NCI-H1694 (cell line): ENCODE data around the gene COPA.
A peak's percentile ranks its signal among the peaks of the same experiment; 100 is the strongest.
"Not testable (repeated sequence)": the region's sequence is repeated elsewhere in the genome, so short reads cannot be mapped to it uniquely, and the experiment has no call there.

ENCODE experiments used
- DNase-seq: peaks from one replicate; lab custom pipeline; 2025; lab: John Stamatoyannopoulos, UW

The COPA gene

DNA sequence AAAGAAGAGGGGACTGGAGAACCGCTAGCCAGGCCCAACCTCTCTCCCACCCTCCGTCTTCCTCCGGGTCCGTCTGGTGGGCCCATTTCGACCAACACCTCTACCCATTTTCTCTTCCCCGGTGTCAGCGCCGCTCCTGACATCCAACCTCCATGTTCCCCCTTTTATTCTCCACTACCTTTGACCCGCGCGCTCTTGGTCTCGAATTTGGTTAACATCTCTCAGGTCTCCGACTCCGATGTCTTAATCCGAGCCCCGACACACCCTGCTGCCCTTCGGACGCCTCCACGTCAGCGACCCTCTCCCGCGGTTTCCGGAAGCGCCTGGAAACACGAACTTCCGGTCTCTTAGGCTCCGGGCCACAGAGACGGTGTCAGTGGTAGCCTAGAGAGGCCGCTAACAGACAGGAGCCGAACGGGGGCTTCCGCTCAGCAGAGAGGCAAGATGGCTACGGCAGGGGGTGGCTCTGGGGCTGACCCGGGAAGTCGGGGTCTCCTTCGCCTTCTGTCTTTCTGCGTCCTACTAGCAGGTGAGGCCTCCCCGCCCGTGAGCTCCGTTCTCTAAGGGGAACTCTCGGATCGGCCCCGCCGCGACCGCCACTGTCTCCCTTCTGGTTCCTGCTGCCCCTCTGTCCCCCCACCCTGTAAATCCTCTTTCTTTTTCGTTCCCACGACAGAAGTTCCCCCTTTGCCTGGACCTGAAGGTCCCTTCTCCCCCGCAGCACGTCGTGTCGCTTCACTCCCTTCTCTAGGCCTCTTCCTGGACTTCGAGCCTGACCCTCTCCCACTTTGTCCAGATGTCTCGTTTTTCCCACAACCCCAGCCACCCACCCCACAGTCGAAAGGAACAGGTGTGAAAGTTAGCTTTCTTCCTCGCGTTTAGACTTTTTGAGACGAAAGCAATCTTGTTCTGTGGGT, at the start of gene COPA, which contains the start of gene NCSTN:
TSS of gene COPA (minus strand) at position 298 of the 917 bp plus-strand sequence. CDS start at position 218, 80 bp downstream.
TSS of gene NCSTN (plus strand) at position 431 of the 917 bp plus-strand sequence. CDS start at position 445, 14 bp downstream.
- peak; percentile 100 for DNase-seq

DNA sequence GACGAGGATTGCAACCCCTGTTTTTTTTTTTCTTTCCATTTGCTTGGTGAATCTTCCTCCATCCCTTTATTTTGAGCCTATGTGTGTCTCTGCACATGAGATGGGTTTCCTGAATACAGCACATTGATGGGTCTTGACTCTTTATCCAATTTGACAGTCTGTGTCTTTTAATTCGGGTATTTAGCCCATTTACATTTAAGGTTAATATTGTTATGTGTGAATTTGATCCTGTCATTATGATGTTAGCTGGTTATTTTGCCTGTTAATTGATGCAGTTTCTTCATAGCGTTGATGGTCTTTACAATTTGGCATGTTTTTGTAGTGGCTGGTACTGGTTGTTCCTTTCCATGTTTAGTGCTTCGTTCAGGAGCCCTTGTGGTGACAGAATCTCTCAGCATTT, 45.4 kb upstream of the COPA start:
- DNase-seq = not testable (repeated sequence)

DNA sequence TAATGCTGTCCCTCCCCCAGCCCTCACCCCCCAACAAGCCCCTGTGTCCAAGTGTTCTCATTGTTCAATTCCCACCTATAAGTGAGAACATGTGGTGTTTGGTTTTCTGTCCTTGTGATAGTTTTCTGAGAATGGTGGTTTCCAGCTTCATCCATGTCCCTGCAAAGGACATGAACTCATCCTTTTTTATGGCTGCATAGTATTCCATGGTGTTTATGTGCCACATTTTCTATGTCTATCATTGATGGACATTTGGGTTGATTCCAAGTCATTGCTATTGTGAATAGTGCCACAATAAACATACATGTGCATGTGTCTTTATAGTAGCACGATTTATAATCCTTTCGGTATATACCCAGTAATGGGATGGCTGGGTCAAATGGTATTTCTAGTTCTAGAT, 41.8 kb upstream of the COPA start:
- DNase-seq = not testable (repeated sequence)

DNA sequence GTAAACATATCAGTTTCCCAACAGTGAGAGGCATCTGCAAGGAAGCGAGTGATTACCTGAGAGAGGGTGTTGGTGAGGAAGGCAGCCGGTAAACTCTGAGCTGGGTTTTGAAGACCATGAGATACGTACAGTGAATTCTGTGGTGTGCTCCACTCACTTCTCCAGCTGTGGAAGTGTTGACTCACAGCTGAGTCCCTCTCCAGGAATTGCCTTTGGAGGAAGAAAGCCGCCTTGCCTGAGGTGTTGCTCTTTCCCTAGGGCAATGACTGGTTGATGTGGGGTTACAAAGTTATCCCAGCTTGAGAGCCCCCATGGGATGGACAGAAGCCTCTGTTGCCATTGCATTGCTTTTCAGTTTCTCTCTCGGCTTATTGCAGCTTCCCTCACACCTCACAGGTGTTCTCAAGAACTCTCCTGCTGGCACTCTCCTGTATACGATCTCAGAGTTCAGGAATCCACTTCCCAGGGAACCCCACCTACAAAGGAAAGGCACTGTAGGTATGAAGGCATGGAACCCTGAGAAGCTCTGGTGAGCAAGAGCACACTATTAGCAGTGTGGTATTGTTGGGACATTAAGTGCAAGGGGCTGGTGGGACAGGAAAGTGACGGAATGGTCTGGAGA, 34.6 kb upstream of the COPA start:
- no peak for DNase-seq

DNA sequence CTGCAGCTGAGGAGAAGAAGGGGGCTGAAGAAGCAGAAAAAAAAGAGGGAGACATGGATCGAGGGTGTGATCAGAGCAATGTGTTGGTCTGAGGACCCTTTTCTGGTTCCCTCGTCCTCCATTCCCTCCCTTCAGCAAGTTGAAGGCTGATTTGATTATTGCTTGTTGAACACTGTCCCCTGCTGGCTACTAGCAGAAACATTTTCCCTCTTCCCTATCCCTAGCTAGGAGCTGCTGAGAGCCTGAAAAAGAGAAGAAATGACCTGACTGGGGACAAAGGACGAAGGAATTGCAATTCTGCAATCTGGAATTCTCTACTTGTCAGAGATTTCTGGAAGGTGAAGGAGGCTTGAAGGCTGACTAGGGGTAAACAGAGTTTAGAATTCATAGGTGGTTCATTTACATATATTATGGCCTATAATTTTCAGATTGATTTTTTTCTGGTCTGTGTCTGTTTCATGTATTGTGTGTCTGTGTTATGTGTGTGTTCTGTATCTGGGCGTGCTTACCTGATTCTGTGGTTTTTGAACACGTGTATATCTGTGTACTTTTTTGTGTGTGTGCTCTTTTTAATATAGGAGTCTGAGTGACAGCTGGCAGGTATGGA, 33.6 kb upstream of the COPA start:
- no peak for DNase-seq

DNA sequence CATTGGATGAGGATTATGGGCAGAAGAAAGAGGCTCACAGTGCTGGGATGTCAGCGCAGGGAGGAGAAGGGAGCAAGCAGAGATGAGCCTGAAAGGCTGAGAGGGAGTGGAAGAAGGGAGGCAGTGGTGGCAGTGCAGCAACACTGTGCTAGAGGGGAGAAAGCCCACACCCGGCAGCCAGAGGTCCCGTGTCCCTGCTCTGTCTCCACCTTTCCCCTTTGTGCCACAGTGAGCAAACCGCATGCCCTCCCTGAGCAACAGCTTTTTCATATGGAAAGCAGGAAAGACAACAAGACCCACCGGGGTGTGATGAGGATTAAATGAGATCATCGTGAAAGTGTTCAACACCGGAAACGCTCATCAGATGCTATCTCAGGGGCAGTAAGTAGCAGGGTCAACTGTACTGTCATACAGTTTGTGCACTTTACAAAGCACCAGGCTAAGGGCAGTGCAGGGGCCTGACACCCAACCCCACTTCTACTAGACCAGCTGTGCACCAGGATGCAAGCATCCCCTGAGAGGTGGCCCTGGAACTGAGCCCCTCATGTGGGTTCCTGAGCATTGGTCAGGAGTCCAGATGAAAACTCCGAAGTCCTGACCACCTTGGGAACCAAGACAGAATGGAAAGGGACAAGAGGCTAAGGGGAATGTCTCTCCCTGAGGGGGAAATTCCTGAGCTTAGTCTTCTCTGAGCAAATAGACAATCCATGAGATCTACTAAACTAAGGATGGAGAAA, 32.9 kb upstream of the COPA start:
- no peak for DNase-seq

DNA sequence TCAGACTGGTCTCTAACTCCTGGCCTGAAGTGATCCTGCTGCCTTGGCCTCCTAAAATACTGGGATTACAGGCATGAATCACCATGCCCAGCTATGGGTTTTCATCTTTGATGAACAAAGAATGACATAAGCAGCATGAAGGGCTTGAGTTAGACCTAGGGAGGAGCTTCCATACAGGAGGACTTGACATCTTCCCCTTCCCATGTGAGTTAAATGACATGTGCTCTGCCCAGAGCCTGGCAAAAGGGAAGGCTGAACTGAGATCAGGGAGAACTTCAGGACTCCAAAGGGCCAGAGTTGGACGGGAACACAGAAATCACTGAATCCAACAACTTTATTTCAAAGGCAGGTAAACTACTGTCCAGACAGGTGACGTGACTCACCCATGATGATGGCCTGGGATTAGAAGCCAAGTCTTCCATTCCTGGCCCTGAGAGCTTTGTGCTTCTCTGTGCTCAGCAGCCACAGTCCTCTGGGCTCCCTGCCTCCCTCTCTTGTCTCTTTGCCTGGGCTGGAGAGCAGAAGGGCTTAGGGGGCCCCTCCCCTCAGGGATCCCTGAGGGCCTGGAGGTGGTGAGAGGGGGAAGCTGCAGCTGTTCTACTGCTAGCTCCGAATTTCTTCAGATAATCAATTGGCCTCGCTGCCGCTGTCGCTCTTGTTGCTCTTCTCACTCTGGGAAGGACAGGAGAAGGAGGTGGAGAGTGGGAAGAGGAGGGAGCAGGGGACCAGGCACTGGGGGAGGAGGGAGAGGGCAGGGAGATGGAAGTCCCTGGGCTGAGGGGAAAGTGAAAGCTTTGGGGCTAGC, 31.5 kb upstream of the COPA start:
- no peak for DNase-seq

DNA sequence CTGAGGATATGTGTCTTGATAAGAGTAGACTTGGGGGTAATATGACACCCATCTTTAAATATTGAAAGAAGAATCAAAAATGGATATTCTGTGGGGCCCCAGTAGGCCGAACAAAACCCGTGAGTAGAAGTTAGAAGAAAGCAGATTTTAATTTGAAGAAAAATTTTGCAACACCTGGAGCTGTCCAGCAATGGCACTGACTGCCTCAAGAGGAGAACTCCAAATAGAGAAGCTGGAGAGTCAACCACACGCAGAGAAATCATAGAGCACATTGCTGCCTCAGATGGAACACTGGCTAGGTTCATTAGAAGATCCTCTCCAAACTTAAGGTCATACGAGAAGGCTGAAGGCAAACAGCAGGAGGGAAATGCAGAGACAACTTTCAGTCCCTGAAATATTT, 30.6 kb upstream of the COPA start:
- DNase-seq = no peak

DNA sequence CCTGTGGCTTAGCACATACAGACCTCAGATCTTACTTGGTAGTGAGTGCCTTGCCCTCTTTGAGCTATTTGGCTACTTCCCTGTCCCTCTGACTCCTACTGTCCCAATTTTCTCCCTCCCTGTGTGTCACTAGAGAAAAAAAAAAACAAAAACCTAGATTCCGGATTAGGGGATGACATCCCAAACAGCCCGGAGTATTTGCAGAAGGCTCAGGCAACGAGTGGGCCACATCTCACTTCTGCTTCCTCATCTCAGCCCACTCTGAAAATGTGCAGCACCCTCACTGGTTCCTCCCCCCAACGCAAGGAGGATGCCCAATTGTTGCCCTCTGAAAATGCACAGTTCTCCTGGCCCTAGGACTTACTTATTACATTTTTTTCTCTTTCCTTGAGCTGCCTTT, 28.7 kb upstream of the COPA start:
- no peak for DNase-seq

DNA sequence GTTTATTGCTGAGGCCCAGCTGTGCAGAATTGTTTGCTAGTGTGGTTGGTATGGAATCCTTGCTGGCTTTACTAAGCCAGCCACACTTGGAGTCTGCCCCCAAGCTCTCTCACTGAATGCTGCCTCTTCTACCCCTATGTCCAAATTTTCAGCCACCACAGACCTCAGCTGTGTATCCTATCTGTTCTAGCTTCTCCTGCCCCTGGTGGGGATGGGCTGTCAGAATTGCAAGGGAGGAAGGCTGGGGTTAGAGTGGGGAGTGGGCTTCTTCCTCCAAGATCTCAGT, 28.2 kb upstream of the COPA start:
- no peak for DNase-seq

DNA sequence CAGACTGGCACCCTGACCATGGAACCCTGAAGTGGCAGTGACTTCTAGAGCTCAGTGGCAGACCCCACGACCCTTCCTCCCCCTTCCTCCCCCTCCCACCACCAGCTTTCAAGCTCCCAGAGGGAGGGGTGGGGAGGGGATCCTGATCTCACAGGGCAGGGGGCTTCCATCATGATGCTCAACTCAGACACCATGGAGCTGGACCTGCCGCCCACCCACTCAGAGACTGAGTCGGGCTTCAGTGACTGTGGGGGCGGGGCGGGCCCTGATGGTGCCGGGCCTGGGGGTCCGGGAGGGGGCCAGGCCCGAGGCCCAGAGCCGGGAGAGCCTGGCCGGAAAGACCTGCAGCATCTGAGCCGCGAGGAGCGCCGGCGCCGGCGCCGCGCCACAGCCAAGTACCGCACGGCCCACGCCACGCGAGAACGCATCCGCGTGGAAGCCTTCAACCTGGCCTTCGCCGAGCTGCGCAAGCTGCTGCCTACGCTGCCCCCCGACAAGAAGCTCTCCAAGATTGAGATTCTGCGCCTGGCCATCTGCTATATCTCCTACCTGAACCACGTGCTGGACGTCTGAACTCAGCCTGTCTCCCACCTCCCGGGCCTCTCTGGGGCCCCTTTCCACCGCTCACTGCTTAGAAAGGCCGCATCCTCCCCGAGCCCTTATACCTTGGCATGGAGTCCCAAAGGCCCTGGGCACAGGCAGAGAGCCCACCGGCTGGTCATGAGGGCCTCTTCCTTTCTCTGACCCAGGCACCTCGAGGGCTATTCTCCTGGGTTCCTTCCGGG, 27.7 kb upstream of the COPA start:
- no peak for DNase-seq

DNA sequence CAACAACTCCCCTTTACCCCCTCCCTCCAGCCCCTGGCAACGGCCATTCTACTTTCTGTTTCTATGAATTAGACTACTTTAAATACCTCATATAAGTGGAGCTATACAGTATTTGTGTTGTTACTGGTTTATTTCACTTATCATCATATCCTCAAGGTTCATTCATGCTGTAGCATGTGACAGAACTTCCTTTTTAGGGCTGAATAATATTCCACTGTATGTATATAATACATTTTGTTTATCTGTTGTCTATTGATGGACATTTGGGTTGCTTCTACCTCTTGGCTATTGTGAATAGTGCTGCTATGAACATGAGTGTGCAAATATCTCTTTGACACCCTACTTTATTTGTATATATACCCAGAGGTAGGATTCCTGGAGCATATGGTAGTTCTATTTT, 26.0 kb upstream of the COPA start:
- DNase-seq = no peak

DNA sequence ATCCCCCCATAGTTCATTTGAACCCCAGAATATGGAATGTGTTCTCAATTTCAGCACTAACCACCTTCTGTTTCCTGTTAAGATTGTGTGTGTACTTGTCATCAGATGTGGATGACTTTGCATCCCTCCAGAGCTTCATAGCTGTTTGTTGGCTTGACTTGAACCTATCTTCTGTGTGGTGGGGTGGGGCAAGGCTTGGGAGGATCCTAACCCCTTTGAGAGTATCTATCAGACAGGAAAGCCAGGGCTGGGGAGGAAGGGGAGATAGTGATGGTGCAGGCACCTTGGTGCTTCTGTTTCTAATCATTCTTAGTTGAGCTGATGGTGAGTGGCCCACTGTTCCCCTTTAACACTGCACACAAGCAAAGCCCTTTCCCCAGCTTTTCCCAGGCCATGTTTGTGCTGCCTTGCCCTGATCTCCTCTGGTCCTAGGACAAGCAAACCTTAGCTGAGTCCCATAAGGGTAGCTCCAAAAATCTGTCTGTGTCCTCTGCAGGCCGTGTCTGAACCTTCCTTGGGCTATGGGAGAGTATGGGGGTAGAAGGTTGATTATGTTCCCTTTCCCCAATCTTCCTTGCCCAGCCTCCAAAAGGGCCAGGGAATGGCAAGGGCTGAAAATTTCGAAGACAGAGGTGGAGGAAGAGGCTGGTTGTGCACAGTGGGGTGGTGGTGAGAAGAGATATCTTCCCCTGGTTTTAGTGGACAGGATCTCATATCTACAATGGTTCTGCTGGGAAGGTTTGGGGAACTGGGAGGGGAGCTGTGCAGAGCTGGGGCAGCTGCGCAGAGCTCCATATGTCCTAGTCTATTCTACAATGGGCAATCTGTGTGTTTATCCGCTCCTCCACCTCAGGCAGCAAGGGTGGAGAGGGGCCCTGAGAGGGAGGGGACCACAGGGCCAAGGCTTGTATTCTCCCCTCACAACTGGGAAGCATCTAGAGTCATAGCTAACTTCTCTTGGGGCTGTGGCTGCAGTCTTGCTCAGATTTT, 25.2 kb upstream of the COPA start:
- no peak for DNase-seq

DNA sequence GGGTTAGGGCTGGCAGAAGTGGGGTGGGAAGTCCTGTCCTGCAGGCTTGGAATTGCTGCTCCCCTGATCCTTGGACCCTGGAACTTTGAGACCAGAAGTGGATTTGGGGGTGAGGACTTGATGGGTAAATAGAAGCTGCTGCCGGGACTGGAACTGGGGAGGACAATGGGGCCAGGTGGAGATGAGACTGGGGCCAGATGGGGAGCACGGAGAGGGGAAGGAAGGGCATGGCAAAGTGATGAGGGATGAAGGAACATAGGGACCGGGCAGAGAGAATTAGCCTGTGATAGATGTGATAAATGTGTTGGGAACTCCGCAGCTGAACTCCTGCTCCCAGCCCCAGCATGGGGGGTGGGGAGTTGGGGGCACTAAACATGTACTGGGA, 24.5 kb upstream of the COPA start:
- DNase-seq = no peak

DNA sequence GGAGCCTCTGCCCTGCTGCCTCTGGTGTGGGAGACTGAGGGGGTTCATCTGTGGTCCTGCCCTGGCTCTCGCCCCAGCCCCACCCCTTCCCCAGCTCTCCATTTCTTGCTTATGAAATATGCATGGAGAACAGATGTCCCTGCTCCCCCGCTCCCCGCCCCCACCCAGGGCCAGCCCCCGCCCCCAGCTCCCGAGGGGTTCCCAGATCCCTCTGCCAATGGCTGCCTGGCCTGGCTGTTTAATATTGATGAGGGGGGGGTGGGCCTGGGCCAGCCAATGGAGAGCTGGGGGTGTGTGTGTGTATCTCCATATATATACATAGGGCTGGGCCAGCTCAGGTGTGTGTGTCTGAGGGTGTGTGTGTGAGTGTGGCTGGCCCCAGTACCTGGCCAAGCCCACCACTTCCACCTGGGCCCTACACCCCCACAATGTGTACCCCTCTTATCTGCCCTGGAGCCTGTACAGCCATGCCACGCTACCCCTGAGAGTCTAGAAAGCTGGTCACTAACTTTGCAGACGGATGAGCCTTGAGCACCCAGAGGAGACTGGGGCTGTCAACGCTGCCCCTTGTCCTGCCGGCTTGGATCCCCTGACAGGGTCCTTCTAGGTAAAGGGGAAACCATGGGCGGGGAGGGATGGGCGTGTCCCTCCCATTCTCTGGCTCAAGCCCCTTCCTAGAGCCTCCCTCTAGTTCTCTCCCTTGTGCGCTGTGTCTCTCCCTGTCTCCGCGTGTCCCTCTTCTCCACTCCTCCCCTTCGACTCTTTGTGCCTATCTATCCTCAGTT, 23.9 kb upstream of the COPA start, which contains the start of gene NHLH1:
TSS of gene NHLH1 (plus strand) at position 341 of the 785 bp plus-strand sequence. CDS start 3,661 bp downstream, outside the sequence.
- DNase-seq = no peak

DNA sequence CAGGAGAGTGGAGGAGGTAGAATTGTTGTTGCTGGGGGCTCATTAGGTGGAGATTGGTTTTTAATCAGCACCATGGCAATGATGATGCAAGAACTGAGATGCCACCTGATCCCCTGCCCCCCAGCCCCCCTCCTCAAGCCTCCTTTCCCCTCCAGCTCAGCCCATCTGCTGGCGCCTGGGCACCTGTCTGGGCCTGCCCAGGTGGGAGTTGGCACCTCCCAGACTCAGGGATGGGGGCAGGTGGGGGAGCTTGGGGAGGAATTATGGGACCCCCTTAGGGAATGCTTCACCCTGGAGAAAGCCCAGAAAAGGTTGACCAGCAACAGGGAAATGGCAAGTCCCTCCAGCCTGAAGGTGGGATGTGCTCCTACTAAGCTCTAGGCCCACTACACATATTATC, 22.3 kb upstream of the COPA start:
- no peak for DNase-seq

DNA sequence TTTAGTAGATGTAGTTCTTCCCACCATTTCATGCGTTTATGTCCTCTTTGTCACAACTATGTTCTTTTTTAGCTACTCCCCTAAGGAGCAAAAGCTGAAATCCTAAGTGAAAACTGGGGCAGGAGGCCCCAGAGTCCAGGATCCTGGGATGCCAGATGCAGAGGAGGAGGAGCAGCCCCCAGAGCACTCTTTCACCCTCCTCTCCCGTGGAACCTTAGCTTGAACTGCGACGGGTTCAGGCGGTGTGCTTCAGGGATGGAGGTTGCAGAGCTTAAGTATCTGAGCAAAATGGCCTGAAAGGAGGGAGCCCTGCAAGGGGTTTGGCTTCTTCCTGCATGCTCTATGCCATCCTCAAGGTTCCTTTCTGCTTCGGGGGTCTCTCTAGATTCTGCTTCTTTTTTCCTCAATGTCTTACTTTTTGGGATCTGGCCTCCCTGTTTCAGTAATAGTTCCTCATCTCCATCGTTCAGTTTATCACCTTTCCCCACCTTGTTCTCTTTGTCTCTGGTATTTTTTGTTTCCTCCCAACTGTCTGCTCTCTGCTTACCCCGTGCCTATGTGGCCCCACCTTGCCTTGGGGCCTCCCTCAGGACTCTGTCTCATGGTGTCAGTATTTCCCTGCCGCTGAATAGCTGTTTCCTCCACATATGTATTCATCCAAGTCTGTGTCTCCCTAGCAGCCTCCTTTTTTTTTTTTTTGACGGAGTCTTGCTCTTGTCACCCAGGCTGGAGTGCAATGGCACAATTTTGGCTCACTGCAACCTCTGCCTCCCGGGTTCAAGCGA, 21.1 kb upstream of the COPA start:
- no peak for DNase-seq

DNA sequence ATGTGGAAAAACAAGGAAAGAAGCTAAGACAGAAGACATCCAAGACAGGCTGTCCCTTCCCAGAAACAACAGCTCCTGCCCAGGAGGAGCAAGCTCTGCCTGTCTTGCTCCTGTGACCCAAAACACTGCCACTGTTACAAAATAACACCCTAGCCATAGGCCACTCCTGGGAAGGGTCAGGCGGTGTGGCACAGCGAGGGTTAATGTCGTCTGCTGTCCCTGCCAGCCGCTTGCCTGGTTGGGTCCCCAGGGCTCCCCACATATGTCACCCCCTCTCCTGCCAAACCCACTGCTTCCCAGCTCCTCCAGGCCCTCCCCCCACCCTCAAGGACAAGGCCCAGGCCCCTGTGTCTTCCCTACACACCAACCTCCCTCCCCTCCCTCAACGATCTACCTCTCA, 20.0 kb upstream of the COPA start:
- no peak for DNase-seq
